Medulla oblongata (tissue), 1 donor: ENCODE data around the gene SLC9A6.

Source experiments
- DNase-seq: peaks from one replicate; pipeline ENCODE4 v3.0.0-alpha.2; 2015; ENCODE audit errors: extremely low spot score

Gene SLC9A6

DNA sequence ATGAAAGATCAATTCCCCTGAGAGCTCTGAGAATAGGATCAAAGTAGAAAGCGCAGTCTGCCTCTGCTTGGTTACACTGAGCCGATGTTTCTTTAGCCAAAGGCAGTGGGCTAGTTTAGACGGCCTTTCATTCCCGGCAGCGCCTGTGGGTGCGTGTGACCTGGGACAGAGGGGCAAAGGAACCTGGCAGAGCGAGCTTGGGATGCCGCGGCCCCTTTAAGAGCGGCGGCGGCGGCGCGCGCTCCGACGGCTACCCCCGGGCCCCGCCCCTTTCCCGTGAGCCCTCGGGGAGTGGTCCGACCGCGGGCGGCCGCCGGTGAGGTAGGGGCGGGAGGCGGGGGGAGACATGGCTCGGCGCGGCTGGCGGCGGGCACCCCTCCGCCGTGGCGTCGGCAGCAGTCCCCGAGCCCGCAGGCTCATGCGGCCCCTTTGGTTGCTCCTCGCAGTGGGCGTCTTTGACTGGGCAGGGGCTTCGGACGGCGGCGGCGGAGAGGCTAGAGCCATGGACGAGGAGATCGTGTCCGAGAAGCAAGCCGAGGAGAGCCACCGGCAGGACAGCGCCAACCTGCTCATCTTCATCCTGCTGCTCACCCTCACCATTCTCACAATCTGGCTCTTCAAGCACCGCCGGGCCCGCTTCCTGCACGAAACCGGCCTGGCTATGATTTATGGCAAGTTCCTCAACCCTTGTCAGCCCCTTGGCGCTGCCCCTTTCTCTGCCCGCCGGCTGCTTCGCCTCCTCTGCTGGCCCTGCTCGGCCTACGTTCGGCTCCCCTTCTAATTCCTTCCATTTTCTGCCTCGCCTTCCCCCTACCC is at the start of gene SLC9A6:
TSS of gene SLC9A6 (plus strand) at position 279 of the 816 bp plus-strand sequence. CDS start at position 503, 224 bp downstream.
- DNase-seq = peak; percentile 79

DNA sequence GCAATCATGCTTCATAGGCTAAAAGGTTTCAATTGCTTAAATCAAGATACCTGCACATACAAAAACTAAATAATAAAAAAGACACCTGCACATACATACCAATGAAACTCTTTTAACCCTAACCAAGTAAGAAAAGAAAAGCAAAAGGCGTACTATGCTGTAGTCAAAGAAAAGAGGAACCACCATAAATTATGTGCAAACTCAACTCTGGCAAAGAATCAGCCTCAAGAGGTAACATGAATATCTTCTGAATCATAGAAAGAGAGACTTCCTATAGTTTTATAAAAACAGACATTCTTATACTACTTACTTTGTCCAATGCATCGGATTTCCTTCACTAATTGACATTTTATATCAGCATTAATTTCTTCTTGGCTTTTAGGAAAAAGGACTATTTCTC is 40.7 kb upstream of the SLC9A6 start:
- DNase-seq = no peak

DNA sequence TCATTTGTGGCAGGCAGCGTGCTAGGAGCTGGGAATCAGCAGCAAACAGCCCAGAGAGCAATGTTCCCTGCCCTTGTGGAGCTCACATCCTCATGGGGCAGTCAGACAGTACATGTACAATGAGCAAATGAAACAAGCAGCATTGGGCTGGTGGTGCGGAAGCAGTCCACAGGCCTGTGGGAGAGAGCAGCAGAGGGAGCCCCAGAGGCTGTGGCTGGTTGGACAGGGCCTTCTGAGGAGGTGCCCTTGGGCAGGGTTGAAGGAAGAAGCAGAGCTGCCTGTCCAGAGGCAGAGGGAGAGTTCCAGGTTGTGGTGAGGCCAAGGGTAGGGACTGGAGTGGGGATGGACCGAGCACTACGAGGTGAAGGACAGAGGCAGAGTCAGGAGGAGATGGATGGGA is 33.9 kb upstream of the SLC9A6 start:
- no peak for DNase-seq

DNA sequence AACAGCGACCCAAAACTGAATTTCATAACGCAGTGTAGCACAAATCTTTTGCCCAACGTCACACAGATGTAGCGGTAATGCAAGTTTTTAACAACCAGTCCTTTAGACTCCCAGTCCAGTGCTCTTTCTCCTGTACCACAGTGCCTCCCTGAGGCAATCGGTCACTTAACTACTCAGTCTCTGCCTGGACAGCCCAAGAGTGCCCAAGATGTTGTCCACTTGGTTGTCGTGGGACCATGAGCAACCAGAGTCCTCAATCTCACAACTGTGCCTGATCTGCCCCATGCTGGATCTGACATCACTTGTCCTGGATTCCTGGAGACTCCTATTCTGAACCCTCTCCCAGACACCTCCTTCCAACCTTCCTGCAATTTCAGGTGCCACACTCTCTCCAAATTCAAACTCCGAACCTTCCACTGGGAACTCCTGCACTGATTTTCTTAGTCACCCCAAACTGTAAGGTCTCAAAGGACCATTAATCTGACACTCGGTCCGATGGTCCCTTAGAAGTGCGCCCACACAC is 12.1 kb upstream of the SLC9A6 start:
- peak; percentile 48 for DNase-seq

DNA sequence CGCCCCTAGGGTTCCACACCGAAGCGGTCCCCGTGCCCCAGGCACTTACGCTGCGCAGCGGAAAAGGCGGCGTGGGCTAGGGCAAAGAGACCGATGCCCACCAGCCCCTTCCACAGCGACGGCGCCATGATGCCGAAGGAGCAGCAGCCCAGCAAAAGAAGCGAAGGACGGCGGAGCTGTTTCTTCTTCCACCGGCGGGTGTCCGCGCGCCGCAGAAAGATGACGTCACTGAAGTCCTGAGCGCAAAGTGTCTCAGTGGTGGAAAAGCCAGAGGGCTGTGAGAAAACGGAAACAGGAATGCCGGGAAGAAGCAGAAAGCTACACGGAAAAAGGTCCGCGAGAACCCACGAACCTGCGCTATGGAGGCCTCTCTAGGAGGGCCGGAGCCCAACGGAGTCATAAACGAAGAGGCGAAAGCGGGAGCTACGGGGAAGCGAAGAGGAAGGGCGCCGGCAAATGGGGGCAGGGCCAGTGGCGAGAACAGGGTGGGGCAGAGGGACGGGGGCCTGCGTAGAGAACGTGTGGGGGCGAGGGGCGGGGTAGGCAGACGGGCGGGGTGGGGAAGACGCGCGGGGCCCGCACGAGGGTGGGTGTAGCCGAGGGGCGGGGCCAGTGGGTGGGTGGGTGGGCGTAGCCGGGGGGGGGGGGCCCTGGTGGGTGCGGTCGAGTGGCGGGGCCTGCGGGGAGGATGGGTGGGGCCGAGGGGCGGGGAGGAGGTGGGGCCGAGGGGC is 11.5 kb upstream of the SLC9A6 start, which contains the start of gene MMGT1:
TSS of gene MMGT1 (minus strand) at position 441 of the 731 bp plus-strand sequence. CDS start at position 128, 313 bp downstream.
- peak; percentile 78 for DNase-seq

DNA sequence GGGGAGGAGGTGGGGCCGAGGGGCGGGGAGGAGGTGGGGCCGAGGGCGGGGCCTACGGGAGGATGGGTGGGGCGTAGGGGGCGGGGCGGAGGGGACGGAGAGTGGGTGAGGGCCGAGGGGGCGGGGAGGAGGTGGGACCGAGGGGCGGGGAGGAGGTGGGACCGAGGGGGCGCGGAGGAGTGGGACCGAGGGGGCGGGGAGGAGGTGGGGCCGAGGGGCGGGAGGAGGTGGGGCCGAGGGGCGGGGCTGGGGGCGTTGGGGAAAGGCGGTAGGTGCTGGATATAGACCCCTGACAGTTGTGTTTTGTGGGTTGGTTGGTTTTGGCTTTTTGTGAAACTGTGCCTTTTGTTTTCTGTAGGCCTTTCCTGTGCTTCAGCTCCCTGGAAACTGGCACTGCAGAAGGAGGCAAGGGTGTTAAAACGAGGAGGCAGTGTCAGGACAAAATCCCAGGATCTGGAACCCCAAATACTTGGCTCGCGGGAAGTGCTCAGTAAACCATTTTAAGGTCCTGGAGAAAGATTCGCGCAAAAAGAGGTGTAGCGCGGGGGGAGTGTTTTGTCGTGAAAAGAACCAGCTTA is 10.9 kb upstream of the SLC9A6 start:
- DNase-seq = peak; percentile 70

DNA sequence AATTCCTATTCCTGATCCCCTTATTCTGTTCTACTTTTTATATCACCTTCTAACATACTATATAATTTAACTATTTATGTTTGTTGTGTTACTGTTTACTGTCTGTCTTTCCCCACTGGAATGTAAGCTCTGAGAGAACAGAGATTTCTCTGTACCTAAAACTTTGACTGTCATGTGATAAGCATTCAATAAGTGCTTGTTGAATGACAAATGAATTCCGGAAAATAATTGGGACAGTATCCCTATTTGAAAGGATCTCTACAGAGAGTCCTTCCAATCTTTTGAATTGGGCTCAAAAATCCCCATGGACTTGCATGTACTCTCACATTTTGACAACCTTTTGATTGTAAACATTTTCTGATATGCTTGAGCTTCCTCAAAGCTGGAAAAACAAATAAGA is 9.8 kb upstream of the SLC9A6 start:
- DNase-seq = peak; percentile 2

DNA sequence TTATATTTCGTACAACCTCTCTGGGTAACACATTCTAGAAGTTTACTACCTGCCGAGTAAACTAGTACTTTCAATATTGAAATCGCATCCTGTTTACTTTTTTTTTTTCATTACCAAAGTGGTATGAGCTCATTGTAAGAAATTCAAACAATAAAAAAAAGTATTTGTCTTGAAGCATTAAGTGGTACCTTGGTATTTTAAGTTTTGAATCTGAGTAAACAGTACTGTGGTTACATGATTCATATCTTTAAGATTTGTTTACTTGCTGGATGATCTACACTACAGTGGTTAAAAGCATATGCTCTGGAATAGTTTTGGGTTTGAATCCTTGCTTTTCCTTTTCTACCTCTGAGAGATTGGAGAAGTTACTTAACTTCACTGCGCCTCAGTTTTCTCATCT is 7.6 kb upstream of the SLC9A6 start:
- DNase-seq = no peak

DNA sequence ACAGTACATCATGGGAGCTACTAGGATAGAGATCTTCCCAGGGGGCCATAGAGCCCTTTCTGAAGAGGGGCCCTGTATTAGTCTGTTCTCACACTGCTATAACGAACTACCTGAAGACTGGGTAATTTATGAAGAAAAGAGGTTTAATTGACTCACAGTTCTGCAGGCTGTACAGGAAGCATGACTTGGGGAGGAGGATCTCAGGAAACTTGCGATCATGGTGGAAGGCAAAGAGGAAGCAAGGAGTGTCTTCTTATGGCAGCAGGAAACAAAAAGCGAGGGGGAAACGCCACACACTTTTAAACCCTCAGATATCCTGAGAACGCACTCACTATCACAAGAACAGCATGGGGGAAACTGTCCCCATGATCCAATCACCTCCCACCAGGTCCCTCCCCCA is 4.2 kb upstream of the SLC9A6 start:
- no peak for DNase-seq

DNA sequence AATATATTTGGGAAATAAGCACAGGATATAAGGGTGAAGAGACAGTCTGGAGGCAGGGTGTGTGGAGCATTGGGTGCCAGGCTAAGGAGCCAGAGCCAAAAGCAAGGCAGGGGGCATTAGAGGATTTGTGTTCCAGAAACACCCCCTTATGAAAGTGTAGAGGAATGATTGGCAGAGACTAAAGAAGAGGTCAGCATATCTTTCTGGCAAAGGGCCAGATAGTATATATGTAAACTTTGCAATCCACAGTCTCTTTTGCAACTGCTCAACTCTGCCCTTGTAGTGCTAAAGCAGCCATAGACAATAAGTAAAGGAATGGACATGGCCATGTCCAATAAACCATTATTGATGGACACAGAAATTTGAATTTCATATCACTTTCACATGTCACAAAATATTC is 3.6 kb upstream of the SLC9A6 start:
- DNase-seq = no peak

DNA sequence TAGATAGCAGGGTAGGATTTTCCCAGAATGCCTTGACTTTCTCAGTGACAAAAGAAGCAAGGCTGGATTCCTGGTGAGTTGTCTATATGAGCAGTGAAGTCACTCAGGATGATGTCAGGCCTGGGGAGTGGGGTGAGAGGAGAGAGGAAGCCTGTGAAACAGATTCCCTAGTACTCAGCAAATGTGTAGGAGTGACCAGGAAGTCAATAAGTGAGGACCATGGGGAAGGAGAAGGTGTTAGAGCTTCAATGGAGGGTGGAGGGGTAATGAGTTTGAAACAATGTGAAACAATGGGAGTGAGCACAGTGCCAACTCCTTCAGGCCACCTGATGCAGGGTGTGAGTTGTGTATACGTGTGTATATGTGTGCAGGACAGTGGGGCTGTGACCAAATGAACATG is 2.4 kb upstream of the SLC9A6 start:
- no peak for DNase-seq

DNA sequence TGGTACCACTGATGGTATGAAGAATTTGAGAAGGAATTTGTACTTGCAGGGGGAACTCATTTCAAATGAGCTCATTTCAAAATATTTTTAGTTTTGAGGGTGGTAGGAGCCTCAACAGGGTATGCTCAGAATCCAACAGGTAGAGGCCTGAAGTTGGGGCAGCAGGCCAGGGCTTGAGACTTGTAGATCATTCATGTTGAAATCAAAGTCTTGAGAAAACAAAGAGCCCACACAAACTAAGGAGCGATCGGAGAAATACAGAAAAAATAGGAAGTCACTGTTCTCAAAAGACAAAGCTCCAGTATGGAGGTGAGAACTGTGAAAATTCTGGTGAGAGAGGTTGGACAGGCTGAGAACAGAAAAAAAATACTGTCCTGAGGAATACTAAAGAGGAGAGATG is 979 bp upstream of the SLC9A6 start:
- no peak for DNase-seq

DNA sequence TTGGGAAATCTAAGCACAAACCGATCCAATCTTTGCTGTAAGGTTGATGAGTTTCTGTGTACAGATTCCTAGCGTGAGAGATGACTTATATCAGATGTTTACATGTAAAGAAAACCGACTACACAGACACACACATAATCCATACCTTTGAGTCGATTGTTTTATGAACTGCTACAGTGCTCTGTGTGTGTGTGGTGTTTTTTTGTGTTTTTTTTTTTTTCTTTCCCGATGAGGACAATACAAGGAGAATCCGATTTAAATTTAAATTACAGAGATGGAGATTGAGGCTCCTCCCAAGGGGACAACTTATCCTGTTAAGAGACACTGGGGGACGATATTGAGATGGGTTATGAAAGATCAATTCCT is 461 bp upstream of the SLC9A6 start:
- DNase-seq = no peak

DNA sequence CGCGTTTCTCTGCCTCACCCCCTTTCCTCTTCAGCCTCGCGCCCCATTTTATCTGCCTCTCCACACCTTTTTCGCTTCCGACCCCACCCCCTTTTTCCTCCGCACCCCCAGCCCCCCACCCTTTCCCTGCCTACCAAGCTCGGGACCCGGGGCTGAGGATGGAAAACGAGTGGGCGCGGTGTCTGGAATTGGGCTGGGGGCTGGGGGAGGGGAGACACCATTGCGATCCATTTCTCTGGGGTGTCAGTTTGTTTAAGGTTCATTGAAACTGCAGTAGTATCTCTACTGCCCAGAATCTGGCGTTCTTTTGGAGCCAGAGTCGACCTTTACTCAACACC is 707 bp downstream of the SLC9A6 start:
- peak; percentile 2 for DNase-seq

DNA sequence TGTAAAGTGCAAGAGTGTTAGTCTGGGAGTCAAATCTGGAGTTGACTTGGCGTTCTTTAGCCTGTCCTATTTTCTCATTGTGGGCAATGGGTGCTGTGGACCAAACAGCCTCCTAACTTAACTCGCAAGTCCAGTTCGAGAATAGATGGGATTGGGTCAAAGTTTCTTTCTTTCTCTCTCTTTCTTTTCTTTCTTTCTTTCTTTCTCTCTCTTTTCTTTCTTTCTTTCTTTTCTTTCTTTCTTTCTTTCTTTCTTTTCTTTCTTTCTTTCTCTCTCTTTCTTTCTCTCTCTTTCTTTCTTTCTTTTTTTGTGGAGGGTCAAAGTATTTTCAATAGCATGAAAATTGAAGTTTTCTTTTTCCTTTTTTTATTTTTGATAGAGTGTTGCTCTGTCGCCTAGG is 3.0 kb downstream of the SLC9A6 start:
- DNase-seq = no peak

DNA sequence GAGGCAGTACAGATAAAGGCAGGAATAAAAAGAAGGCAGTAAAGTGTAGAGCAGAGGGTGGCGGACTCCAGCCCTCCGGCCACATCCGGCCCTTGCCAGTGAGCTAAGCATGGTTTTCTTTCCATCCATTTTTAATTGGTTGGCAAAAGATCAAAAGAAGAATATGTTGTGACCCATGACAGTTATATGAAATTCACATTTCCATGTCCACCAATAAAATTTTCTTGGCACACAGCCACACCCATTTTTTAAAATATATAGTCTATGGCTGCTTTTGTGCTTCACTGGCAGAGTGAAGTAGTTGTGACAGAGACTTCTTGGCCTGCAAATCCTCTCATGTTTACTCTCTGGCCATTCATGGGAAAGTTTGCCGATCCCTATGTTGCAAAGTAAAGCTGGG is 29.8 kb downstream of the SLC9A6 start:
- no peak for DNase-seq

DNA sequence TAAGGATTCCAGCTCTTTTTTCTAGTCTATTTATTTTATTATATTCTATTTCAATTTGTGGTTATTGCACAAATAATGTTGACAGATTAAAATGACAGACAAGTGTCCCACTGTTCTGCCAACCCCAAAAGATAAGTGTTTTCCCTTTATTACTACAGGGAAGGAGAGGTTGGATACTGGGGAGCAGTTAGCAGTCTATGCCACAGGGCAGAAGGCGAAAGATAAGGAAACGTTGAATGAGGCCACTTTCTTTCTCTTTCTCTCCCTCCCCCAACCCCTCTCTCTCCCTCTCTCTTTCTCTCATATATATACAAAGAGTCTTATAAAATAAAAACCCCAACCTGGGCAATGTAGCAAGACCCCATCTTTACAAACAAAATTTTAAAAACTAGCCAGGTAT is 31.6 kb downstream of the SLC9A6 start:
- DNase-seq = no peak

DNA sequence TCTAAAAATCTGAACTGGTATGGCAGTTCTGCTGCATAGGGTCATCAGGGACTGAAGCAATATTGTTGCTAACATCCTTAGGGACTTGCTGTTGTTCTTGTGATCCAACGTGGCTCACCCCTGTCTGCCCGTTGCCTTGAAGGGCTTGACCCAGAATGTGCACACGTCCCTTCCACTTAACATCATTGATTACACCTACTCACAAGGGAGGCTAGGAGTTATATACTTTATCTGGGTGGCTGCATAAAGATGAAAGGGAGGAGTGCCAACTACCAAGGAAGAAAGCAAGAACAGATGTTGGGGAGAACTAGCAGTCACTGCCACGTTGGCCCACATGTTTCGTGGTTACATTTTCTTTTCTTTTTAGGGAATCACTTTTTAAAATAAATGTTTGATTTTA is 34.0 kb downstream of the SLC9A6 start:
- DNase-seq = no peak

DNA sequence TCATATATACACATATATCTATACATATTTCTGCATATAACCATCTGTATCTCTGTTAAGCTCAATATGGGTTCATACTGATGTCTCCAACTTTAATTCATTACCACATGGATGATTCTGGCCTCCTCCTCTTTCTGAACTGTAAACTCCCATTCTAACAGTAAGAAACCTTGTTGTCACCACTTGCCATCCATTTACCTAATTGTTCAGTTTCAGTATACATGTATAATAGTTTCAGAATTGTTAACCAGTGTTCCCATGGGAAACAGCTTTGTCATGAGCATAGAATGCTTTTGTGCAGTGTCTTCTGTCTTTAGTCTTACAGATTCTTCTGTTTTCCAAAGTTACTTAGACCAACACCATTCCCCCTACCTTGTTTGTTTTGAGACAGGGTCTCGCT is 35.9 kb downstream of the SLC9A6 start:
- DNase-seq = no peak

DNA sequence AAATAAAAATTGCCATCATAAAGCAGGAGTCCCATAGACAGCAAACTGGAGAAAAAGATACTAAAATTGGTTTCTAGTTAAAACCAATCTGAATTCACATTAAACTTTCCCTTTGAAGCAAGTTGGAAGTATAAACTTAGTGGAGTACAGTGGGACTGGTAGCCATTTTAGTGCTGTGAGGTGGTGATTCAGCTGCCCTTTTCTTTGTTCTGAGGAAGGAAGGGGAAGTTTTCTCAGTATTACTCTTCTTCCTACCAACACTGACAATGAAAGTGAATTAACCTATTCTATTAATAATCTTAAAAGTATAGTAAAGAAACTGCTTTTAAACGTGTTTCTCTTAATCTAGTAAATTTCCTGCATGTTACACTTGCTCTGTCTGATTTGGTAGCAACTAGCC is 36.7 kb downstream of the SLC9A6 start:
- no peak for DNase-seq

DNA sequence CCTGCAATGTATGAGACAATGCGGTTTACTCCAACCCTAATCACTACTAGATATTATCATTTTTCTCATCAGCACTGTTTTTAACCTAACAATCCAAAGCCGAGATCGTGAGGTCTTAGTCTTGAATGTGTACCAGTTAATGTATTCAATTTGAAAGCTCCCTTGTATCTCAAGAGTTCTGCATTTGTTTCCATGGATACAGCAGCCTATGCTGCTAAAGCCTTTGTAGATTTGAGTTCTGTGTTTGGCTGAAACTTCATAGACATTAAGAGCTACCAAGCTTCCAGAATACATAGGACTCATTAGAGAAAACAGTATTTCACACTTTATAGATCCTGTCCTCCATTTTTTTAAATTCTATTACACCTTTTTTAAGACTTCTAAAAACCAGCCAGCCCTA is 39.9 kb downstream of the SLC9A6 start:
- no peak for DNase-seq

DNA sequence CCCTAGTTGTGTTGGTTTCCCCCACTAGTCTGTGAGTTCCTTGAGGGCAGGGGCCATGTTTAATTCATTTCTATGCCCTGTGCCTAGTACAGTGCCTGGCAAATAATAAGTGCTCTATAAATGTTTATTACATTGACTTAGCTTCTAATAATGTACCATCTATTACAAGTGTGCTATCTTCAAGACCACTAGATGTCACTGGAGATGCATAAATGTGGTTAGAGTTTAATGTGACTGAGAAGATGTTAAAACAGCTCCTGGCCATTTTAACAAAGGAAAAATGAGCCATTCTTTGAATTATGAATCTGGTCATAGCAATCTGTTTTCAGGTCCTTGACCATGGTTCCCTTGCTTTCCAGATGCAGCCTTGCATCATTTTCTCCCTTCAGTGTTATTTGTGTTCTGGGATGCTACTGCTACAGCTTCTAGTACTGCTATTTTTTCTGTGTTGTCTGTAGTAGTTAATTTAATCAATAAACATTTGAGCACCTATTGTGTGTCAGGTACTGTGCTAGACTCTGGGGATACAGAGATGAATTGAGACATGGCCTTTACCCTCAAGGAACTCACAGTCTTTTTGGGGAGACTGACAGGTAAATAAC is 43.2 kb downstream of the SLC9A6 start:
- DNase-seq = peak; percentile 66
